ENCODE results near the gene CCHCR1. TPM values are rescaled to one million over a fixed set of nuclear protein-coding genes. Genes with fewer than 3 reads are reported as not detected.
"Not testable (repeated sequence)": the region's sequence is repeated elsewhere in the genome, so short reads cannot be mapped to it uniquely, and the experiment has no call there.

The CCHCR1 gene
- total RNA-seq, 1 donor from 2014 or later = 14.5 TPM

DNA sequence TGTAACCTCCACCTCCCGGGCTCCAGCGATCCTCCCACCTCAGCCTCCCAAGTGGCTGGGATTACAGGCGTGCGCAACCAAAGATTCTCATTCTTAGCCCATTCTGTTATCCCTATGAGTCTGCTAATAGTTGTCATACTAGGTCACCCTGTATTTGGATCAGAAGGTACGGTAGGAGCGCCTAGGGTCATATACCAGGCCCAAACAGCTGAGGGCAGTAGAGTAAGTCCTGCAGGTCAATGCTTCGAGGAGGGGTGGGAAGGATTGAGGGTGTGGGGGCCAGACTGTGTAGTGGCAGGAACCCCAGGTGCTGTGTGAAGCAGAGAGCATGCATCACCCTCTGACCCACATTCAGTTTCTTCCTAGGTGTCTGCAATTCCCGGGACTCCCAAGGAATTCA lies 35.6 kb upstream of the CCHCR1 start:
- no peak overlapping the region for H3K4me3 ChIP-seq (ENCODE audit: low read depth, low read length)
- no peak for FAIRE-seq
- no peak for DNase-seq (ENCODE audit: low read depth)

GRCh38 chr6:31192431-31193105 lies 35.0 kb upstream of the CCHCR1 start:
- H3K36me3 ChIP-seq (ENCODE audit: control insufficient read depth, insufficient read depth, low read length); H3K4me3 ChIP-seq (ENCODE audit: low read depth, low read length); FAIRE-seq; H3K27me3 ChIP-seq (ENCODE audit: control insufficient read depth, insufficient read depth, low read length): not testable (repeated sequence)
- DNase-seq (ENCODE audit: low read depth) = peak; percentile 61
- TF ChIP-seq, protein P1, sequence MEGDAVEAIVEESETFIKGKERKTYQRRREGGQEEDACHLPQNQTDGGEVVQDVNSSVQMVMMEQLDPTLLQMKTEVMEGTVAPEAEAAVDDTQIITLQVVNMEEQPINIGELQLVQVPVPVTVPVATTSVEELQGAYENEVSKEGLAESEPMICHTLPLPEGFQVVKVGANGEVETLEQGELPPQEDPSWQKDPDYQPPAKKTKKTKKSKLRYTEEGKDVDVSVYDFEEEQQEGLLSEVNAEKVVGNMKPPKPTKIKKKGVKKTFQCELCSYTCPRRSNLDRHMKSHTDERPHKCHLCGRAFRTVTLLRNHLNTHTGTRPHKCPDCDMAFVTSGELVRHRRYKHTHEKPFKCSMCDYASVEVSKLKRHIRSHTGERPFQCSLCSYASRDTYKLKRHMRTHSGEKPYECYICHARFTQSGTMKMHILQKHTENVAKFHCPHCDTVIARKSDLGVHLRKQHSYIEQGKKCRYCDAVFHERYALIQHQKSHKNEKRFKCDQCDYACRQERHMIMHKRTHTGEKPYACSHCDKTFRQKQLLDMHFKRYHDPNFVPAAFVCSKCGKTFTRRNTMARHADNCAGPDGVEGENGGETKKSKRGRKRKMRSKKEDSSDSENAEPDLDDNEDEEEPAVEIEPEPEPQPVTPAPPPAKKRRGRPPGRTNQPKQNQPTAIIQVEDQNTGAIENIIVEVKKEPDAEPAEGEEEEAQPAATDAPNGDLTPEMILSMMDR (IDR thresholded peaks at IDR 0.05; ENCODE audit: insufficient read depth, low read length, severe bottlenecking) = peak; percentile 62

More for the DNA sequence above, 35.6 kb upstream of the CCHCR1 start:
- H3K27me3 ChIP-seq (ENCODE audit: control insufficient read depth, insufficient read depth, low read length) = no peaks in the 10 kb centered on the region
- H3K36me3 ChIP-seq (ENCODE audit: control insufficient read depth, insufficient read depth, low read length) = no peaks in the 10 kb centered on the region
- TF ChIP-seq, protein P1 (IDR thresholded peaks at IDR 0.05; ENCODE audit: insufficient read depth, low read length, severe bottlenecking) = no peak

- no peak for DNase-seq (ENCODE audit: low read depth)
- no peak for FAIRE-seq
- TF ChIP-seq, protein P1 (IDR thresholded peaks at IDR 0.05; ENCODE audit: insufficient read depth, low read length, severe bottlenecking) = no peak
- no peaks in the 10 kb centered on the region for H3K27me3 ChIP-seq (ENCODE audit: control insufficient read depth, insufficient read depth, low read length)
- no peaks in the 10 kb centered on the region for H3K36me3 ChIP-seq (ENCODE audit: control insufficient read depth, insufficient read depth, low read length)
- H3K4me3 ChIP-seq (ENCODE audit: low read depth, low read length) = no peak overlapping the region
Measured at GRCh38 chr6:31190488-31190887, 32.9 kb upstream of the CCHCR1 start.

DNA sequence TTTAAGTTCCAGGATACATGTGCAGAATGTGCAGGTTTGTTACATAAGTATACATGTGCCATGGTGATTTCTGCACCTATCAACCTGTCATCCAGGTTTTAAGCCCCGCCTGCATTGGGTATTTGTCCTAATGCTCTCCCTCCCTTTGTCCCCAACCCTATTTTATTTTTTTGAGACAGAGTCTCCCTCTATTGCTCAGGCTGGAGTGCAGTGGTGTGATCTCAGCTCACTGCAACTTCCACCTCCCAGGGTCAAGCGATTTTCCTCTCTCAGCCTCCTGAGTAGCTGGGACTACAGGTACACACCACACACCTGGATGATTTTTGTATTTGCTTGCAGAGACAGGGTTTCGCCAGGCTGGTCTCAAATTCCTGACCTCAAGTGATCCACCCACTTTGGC lies 31.6 kb upstream of the CCHCR1 start:
- not testable (repeated sequence) for H3K4me3 ChIP-seq (ENCODE audit: low read depth, low read length); H3K27me3 ChIP-seq (ENCODE audit: control insufficient read depth, insufficient read depth, low read length); FAIRE-seq; DNase-seq (ENCODE audit: low read depth); H3K36me3 ChIP-seq (ENCODE audit: control insufficient read depth, insufficient read depth, low read length)

DNA sequence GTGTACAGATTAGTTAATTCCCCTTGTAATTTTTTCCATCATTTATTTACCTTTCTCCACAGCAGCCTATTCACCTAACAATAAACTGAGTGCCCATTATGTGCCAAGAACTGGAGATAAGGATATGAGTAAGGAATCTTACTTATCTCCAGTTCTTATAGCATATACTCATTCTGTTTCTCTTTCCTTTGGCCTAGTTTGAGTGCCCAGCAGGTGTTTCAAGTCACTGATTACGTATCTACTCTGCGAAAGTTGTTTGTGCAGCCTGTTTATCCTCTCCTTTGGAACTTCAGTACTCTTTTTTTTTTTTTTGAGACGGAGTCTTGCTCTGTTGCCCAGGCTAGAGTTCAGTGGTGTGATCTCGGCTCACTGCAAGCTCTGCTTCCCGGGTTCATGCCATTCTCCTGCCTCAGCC lies 30.2 kb upstream of the CCHCR1 start:
- FAIRE-seq (no peak), DNase-seq (ENCODE audit: low read depth) (peak; percentile 57)
- H3K36me3 ChIP-seq (ENCODE audit: control insufficient read depth, insufficient read depth, low read length) = no peaks in the 10 kb centered on the region
- TF ChIP-seq, protein P1 (IDR thresholded peaks at IDR 0.05; ENCODE audit: insufficient read depth, low read length, severe bottlenecking) = no peak
- H3K27me3 ChIP-seq (ENCODE audit: control insufficient read depth, insufficient read depth, low read length) = no peaks in the 10 kb centered on the region
- H3K4me3 ChIP-seq (ENCODE audit: low read depth, low read length) = no peak overlapping the region

- peak overlapping the region; percentile 34 for H3K4me3 ChIP-seq (ENCODE audit: low read depth, low read length)
- H3K36me3 ChIP-seq (ENCODE audit: control insufficient read depth, insufficient read depth, low read length) = no peaks in the 10 kb centered on the region
- no peaks in the 10 kb centered on the region for H3K27me3 ChIP-seq (ENCODE audit: control insufficient read depth, insufficient read depth, low read length)
- FAIRE-seq (no peak), DNase-seq (ENCODE audit: low read depth) (peak; percentile 72)
- TF ChIP-seq, protein P1 (IDR thresholded peaks at IDR 0.05; ENCODE audit: insufficient read depth, low read length, severe bottlenecking) = no peak
Measured at GRCh38 chr6:31186052-31186734, 28.6 kb upstream of the CCHCR1 start.

- not testable (repeated sequence) for H3K36me3 ChIP-seq (ENCODE audit: control insufficient read depth, insufficient read depth, low read length); FAIRE-seq; H3K27me3 ChIP-seq (ENCODE audit: control insufficient read depth, insufficient read depth, low read length); DNase-seq (ENCODE audit: low read depth)
- peak overlapping the region; percentile 34 for H3K4me3 ChIP-seq (ENCODE audit: low read depth, low read length)
Measured at GRCh38 chr6:31185695-31186051, 28.1 kb upstream of the CCHCR1 start.

DNA sequence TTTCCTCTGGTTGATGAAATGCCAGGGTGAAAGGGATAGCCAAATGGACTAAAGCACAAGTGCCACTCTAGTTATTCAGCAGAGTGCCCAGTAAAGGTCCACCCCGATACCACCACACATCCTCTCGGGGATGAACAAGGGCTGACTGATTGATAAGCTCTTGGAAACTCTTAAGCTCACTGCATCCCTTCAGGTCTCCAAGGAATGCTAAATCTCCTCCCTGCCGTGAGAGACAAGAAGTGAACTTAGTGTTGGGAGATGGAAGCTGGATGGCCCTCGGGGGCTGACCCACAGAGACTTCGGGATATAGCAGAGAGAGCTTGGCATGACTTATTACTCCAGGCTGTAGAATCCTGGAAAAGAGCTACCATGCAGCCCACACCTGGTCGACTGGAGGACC lies 26.3 kb upstream of the CCHCR1 start:
- not testable (repeated sequence) for H3K4me3 ChIP-seq (ENCODE audit: low read depth, low read length); DNase-seq (ENCODE audit: low read depth); H3K36me3 ChIP-seq (ENCODE audit: control insufficient read depth, insufficient read depth, low read length); H3K27me3 ChIP-seq (ENCODE audit: control insufficient read depth, insufficient read depth, low read length); FAIRE-seq

- not testable (repeated sequence) for H3K27me3 ChIP-seq (ENCODE audit: control insufficient read depth, insufficient read depth, low read length); H3K4me3 ChIP-seq (ENCODE audit: low read depth, low read length); FAIRE-seq; DNase-seq (ENCODE audit: low read depth); H3K36me3 ChIP-seq (ENCODE audit: control insufficient read depth, insufficient read depth, low read length)
Measured at GRCh38 chr6:31183287-31183686, 25.7 kb upstream of the CCHCR1 start.

Data from bronchial epithelial cell (primary cell).